Stimulated activated CD8-positive, alpha-beta memory T cell treated with anti-CD3 and anti-CD28 coated beads, Interleukin-12 subunit alpha, Interleukin-12 subunit beta, amount 100 ng/mL, for 1 hour (primary cell): Measurements from ENCODE around the gene ZSCAN12.
"Not testable (repeated sequence)": the region's sequence is repeated elsewhere in the genome, so short reads cannot be mapped to it uniquely, and the experiment has no call there.

ENCODE experiments used
- DNase-seq: peaks from one replicate; pipeline ENCODE4 v3.0.0-alpha.2; 2020; ENCODE audit warnings: low read depth

ZSCAN12 gene

DNA sequence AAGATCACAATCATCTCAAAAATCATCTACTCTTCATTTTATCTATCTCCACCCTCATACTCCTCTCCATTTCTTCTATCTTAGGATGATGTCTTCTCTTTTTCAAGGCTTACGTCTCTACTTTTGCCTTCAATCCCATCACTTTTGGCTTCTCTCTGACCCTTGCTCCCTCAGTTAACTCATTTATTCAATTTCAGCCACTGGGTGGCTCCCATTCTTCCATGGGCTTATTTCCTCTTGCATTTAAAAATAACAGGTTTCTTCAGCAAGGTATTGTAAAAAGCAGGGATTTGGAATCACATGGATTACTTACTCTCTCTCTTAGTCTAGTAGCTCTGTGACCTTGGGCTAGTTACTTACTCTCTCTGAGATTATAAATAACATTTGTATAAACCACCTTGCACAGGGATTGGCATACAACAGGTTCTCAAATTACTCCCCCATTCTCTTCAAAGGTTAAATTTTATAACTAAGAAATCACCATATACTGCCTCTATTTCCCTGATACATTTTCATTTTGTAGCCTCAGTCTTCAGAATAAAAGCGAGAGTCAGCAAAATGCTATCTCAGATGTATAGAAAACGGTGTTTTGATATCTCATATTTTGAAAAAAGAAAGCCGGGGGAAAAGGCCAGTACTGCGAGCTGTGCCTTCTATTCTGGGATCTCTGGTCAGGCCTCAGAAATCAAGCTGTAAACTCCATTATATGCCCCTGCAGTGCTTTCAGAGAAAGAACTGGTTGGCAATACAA is 5.5 kb downstream of the ZSCAN12 start:
- no peak for DNase-seq

DNA sequence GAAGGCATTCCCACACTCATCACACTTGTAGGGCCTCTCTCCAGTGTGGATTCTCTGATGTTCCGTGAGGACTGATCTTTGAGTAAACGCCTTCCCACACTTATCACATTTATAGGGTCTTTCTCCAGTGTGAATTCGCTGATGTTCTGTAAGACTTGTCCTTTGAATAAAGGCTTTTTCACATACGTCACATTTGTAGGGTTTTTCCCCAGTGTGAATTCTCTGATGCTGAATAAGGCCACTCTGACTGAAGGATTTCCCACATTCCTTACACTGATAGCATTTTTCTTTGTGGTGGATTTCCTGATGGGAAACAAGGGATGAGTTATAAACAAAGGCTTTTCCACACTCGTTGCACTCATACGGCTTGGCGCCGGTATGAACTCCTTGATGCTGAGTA is 8.9 kb downstream of the ZSCAN12 start:
- no peak for DNase-seq

DNA sequence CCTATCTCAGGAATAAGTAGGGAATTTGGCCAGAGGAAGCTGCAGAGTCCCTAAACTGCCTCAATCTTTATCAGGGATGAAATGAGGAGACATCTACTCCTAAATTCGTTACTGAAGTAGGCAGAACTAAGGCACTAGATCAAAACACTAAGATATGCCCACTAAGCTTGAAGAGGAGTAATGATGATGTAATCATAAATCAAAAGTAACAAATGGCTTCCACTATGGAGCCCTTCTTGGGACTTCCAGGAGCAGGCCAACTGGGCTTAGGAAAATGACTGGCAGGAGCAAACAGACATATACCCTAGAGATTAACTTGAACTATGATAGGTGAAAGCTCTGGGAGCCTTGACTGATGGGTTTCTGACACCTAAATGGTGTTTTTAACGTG is 15.4 kb downstream of the ZSCAN12 start:
- DNase-seq: no peak

DNA sequence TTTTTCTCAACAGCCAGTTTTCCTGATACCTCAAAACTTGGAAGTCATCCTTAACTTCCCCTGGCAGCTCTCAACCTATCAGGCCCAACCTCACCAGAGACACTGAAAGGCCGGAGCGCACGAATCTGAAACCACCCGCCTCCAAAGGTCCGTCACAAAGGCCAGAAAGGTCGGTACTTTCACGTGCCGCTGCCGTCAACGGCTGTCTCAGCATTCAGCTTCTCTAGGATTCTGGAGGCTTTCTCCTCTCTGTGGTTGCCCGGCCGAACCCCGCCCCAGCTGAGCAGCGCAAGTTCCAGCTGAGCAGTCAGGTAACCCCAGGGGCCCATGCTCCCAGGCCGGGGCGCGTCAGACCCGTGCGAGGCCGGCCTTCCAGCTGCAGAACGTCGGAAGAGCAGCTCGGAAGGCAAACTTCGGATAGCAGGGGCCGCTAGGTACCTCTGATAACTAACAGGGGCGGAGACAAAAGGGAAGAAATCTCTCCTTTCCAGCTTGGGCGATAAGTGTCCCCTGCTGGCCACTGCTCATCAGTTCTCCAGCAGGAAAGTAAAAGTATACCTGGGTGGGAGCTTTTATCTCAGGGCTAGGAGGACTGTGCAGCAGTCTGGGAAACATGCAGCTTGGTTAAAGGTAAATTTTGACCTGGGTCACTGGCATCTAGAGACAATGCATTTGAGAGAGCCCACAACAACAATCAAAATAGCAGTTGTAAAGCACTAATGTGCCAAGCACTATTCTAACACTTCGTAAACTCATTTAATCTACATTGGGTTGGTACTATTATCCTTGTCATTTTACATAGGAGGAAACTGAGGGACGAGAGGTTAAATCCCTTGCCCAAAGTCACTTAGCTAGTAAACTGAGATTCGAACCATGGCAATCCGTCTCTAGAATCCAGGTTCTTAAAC is 16.1 kb downstream of the ZSCAN12 start:
- DNase-seq: no peak

DNA sequence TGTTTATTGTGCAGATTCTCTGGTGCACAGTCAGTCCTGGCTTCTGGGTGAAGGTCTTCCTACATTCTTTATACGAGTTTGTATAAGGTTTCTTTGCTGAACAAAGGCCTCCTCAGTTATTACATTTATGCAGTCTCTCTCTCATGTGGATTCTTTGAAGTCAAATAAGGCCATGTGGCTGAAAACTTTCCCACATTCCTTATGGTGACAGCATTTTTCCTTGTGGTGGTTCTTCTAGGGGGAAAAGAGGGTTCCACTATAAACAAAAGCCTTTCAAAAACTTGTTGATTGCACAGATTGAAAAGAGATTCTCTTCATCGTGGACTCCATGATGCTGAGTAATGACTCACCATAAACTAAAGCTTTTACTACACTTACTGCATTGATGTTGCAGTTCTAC is 19.2 kb downstream of the ZSCAN12 start:
- DNase-seq: no peak

DNA sequence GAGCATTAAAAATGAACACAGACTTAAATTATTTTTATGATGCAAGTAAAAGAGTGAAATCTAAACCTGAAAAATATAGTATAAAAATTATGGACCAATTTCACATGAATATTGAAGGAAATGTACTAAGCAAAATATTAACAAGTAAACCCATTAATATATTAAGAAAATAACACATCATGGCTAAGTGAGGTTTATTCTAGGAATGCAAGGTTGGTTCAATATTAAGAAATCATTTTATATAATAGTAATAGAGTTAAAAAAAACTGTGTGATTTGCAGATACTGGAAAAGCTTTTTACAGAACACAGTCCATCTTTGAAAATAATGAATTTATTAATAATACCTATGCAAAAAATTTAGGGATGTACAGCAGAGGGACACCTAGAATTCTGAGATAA is 20.9 kb downstream of the ZSCAN12 start:
- no peak for DNase-seq

DNA sequence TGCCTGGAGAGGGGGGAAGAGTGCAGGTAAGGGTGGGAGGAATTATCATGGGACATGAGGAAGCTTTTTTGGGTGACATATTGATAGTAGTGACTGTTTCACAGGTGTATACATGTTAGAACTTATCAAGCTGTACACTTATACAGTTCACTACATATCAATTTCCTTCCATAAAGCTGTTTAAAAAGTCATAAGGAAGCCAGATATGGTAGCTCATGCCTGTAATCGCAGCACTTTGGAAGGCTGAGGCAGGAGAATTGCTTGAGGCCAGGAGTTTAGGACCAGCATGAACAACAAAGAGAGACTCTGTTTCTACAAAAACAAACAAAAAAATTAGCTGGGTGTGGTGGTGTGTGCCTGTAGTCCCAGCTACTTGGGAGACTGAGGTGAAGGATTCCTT is 21.7 kb downstream of the ZSCAN12 start:
- DNase-seq: no peak

DNA sequence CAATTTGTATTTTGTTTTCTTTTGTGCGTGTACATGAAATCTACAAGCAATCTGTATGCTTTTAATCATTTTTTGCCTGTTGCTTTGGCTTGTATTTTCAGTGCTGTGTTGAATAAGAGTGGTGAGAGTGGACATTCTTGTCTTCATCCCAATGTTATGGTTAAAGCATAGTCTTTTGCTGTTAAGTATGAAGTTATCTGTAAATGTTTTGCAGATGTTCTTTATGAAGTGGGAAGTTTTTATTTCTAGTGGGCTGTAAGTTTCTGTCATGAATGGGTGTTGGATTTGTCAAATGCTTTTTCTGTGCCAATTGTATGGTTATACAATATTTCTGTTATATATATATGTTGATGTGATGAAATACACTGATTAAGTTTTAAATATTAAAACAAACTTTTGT is 25.6 kb downstream of the ZSCAN12 start:
- no peak for DNase-seq

DNA sequence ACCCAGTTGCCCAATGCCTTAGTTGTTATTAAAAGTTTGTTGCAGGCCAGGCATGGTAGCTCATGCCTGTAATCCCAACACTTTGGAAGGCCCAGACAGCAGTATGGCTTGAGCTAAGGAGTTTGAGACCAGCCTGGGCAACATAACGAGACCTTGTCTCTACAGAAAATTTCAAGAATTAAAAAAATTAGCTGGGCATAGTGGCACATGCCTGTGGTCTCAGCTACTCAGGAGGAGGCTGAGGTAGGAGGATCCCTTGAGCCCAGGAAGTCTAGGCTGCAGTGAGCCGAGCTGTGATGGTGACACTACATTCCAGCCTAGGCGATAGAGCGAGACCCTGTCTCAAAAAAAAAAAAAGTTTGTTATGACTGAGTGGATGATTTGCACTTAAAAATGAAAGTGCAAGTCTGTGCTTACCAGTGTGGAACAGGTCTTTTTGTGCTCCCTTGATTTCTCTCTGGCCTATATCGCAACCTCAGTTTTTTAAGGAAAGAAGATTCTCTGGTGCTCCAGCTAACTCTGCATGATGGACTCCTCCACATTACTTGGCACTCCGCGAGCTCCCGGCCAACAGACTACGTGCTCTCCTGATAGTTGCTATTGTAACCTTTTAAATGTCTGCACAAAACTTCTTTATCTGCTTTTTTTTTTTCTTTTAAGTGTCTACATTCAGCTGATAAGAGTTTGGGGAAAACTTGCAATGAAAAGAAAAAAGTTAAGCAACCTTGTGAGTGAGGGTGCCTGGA is 27.7 kb downstream of the ZSCAN12 start:
- no peak for DNase-seq

DNA sequence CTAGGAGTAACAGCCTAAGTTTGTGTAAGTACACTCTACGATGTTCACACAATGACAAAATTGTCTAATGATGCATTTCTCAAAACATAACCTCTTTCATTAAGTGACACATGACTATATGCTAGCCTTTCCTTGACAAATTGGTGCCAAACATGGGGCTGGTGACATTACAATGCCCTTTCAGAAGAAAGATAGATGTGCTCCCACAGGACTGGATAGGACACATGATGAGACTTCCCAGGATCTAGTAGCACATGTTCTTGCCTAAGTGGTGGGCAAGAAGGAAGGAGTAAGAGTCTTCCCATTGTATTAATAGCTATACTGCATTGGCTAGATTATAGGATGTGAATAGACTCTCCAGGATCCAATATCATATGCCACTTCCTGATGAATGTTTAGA is 28.3 kb downstream of the ZSCAN12 start:
- DNase-seq: no peak

DNA sequence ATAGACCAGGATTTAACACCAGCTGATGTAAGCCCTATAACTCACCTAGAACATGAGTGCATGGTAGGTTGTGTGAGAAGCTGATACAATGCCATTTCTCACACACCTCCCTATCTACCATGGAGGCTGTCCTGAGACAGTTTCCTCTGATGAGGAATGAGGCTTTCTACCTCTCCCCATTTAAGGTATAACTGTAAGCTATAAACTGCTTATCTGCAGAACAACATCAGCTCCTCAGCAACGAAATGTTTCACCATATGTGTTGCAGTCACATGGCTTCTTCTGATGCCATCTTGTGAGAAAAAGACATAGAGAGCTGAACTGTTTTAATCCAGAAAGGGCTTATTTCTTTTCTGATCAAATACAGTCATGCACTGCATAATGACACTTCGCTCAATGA is 29.1 kb downstream of the ZSCAN12 start:
- no peak for DNase-seq

DNA sequence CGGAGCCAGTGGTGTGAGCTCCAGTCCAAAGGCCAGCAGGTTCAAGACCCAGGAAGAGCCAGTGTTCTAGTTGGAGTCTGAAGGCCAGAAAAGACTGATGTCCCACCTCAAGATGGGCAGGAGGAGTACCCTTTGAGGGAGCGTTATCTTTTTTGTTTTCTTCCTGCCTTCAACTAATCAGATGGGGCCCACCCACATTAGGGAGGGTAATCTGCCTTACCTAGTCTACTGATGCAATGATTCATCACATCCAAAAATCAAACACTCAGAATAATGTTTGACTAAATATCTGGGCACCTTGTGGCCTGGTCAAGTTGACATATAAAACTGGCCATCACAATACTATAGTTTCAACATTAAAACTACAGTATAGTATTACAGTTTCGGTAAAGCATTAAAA is 30.1 kb downstream of the ZSCAN12 start:
- no peak for DNase-seq

DNA sequence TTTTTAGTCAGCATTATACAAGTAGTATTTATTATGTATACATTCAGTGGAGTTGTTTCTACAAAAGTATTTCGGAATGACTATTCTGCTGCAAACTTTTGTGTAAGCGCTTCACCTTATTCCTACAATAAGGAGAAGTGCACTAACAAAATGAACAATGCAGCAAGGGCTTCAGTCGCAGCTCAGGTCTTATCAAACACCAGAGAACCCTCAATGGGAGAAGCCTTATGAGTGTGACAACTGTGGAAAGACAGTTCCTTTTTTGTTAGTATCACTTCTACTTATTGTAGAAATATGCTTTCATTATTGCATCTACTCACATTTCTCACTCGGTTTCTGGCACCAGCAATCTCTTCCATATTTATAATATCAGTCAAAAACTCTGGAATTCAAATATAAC is 31.0 kb downstream of the ZSCAN12 start:
- no peak for DNase-seq

DNA sequence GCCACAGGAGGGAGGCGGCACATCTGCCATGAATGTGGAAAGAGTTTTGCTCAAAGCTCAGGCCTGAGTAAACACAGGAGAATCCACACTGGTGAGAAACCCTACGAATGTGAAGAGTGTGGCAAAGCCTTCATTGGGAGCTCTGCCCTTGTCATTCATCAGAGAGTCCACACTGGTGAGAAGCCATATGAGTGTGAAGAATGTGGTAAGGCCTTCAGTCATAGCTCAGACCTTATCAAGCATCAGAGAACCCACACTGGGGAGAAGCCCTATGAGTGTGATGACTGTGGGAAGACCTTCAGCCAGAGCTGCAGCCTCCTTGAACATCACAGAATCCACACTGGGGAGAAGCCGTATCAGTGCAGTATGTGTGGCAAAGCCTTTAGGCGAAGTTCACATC is 34.0 kb downstream of the ZSCAN12 start:
- DNase-seq: not testable (repeated sequence)

DNA sequence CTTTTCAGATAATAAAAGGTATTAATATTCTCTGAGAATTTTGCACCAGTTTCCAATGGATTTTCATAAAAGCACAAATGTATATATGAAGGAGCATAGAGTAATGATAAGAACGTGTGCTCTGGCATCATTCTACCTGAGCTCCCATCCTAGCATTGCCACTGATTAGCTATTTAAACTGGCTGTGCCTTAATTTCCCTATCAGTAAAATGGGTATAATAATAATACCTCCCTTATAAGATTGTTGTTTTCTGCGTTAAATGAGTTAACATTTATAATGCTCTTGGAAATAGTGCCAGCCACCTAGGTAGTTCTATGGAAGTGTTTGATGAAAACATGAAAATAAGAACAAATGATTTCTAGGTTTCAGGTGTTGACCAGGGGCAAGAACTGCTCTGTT is 38.6 kb downstream of the ZSCAN12 start:
- no peak for DNase-seq

DNA sequence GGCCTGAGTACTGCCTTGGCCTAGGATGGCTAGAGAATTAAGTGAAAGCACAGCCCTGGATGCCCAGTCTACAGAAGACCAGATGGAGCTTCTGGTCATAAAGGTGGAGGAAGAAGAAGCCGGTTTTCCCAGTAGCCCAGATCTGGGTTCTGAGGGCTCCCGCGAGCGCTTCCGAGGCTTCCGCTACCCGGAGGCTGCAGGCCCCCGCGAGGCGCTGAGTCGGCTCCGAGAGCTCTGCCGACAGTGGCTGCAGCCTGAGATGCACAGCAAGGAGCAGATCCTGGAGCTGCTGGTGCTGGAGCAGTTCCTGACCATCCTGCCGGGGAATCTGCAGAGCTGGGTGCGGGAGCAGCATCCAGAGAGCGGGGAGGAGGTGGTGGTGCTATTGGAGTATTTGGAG is 40.0 kb downstream of the ZSCAN12 start:
- not testable (repeated sequence) for DNase-seq

DNA sequence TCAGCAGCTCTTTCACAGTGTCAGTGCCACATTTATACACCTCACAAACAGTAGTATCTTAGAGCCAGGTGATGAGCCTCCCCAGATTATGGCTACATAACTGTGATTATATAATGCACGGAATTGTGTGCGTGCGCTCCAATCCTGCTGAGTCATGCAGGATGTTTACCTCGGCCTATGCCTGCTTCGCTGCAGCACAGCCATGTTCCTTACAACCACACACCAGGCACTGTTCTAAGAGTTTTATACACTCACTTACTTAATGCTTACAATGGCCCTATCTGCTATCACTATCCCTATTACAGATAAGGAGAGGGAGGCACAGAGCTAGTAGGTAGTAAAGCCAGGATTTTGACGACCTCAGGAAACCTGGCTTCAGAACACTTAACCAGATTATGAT is 42.5 kb downstream of the ZSCAN12 start:
- DNase-seq: no peak

DNA sequence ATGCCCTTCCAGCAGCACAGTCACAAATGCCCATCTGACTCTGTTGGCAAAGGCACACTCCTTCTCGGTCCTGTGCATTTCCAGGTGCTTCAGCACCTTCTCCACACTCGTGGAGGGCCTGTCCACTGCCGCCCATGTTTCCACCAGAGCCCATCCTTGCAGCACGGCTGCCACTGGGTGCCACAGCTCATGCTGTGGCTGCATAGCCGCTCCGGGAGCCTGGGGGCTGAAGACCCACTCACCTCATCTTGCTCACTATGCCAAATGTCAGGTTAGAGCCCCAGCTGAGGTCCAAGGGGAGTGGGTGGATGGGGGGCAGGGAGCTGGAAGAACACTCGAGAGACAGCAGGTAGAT is 42.9 kb downstream of the ZSCAN12 start:
- DNase-seq: no peak

DNA sequence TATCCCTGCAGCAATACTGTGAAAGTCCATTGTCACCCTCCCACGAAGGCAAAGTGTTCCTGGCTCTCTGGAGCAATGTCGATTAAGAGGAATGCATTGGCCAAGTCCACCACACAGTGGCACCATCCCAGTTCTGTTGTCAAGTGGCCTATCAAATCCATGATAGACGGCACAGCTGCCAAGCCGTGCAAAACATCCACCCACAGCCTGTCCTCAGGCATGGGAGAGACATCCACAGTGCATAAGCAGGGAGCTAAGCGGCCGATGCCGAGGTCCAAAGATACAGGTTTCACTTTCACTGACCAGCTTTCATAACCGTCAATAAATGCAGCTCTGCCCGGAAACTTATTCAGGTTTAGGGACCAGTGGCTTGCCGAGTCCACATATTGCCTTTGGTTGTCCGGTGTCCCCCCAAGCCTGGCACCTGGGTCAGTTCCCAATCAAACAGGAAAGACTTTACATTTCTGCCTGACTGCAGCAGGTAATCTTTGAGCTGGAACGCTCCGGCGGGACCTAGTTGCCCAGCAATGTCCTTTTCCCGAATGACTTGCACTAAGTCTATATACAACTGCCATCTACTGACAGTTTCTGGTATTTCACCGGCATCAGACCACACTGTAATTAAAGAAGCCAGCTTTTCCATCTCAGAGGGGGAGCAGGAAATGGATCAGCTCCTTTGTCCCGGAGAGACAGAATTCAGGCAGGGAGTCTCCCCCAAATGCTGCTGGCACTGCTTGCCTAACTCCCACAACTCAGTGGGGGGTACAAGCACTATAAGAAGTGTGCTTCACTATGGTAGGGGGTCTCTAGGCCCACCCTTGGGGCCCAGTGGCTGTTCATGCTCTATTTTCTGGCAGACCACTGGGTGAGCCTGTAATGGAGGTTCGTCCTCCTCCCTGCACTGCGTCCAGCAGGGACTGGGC is 43.5 kb downstream of the ZSCAN12 start:
- peak; percentile 38 for DNase-seq

DNA sequence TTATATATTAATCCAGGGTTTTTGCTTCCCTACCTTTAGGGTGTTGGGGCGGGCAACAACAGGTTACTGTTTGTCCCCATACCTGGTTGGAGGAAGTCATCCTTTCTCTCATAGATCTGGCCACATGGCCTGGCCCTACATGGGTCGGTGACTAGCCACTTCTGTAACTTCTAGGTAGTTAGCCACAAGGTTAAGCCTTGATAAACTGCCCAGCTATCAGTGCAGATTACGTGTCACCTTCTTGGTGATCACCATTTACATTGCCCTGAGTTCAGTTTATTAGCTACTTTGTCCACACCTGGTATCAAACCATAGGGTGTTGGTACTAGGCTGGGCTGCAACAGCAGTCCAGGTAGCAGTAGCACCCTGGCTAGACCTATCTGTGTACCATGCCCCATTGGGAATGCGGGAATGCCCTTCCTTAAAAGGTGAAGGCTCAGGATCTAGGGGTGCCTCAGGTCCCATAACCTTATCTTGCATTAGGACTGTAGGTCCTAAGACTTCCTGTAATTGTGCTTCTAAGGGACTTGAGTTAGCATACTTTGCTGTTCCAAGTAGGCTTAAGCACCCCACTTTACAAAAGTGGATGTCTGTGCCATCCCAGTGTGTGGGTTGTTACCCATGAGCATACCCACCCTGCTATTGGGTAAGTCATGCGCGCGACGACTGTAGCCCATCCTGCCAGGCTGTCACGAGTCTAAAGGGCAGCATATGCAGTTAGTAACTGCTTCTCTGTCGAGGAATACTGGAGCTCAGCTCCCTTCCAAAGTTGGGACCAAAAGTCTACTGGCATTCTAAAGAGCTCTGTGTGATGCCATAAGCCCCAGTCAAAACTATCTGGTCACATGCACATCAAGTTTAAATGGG is 44.6 kb downstream of the ZSCAN12 start:
- DNase-seq: no peak
